ENCODE results near the gene PSORS1C2. TPM values are rescaled to one million over a fixed set of nuclear protein-coding genes. Genes with fewer than 3 reads are reported as not detected.
A peak's percentile ranks its signal among the peaks of the same experiment; 100 is the strongest.

The PSORS1C2 gene
- total RNA-seq, 1 donor: not detected

DNA sequence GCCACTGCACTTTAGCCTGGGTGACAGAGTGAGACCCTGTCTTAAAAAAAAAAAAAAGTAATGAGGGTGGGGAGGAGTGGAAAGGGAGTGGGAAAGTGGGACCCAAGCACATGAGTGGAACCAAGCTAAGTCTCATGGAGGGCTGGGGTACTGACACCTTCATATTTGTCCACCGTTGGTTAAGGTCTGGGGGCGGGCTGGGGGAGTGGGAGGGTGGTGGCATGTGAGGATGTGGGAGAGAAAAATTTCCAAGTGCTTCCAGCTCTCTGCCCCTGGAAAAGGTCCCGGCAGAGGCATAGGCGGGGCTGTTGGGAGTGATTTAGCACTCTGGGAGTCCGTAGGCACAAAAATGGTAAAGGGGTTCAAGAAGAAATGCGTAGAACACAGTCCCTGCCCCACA lies 6.1 kb downstream of the PSORS1C2 start:
- peak; percentile 15 for DNase-seq (ENCODE audit: insufficient read length, low spot score, missing footprints)
- no peak overlapping the region for H2AFZ ChIP-seq (ENCODE audit: low read length)
- no peak overlapping the region for H3K4me2 ChIP-seq (ENCODE audit: insufficient read depth, low read length)
- H4K20me1 ChIP-seq (ENCODE audit: insufficient read depth, low read length): no peaks in the 10 kb centered on the region
- peaks cover 18% of the 10 kb centered on the region for H3K27me3 ChIP-seq (ENCODE audit: insufficient read depth, low read length)
- no peak overlapping the region for H3K27ac ChIP-seq (ENCODE audit: low read depth, low read length)
- no peaks in the 10 kb centered on the region for H3K79me2 ChIP-seq (ENCODE audit: insufficient read depth, low read length)
- H3K36me3 ChIP-seq (ENCODE audit: insufficient read depth, low read length): no peaks in the 10 kb centered on the region
- H3K9me3 ChIP-seq (ENCODE audit: low read depth, low read length): no peaks in the 10 kb centered on the region
- TF ChIP-seq, protein P1, sequence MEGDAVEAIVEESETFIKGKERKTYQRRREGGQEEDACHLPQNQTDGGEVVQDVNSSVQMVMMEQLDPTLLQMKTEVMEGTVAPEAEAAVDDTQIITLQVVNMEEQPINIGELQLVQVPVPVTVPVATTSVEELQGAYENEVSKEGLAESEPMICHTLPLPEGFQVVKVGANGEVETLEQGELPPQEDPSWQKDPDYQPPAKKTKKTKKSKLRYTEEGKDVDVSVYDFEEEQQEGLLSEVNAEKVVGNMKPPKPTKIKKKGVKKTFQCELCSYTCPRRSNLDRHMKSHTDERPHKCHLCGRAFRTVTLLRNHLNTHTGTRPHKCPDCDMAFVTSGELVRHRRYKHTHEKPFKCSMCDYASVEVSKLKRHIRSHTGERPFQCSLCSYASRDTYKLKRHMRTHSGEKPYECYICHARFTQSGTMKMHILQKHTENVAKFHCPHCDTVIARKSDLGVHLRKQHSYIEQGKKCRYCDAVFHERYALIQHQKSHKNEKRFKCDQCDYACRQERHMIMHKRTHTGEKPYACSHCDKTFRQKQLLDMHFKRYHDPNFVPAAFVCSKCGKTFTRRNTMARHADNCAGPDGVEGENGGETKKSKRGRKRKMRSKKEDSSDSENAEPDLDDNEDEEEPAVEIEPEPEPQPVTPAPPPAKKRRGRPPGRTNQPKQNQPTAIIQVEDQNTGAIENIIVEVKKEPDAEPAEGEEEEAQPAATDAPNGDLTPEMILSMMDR (IDR thresholded peaks at IDR 0.05; ENCODE audit: extremely low read depth, low read depth, low read length): no peak
- H3K4me3 ChIP-seq (ENCODE audit: insufficient read depth, low read length): no peak overlapping the region
- peaks cover 3% of the 10 kb centered on the region for H3K4me1 ChIP-seq (ENCODE audit: insufficient read depth, low read length)

DNA sequence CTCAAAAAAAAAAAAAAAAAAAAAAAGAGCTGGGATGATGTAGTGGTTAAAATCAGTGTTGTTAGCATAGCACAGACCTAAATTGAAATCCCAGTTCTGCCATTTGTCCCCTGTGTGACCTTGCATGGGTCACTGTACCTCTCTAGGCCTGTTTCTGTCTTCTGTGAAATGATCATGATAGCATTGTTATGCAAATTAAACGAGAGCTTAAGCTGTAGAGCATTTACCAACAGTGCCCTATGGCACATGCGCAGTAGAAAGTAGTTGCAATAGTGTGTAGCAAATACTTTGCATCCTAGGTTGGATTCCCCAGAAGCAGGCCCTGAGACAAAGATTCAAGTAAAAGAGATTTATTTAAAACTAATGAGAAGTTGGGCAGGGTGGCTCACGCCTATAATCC lies 7.3 kb downstream of the PSORS1C2 start:
- Histone ChIP-seq H3K4me3 (ENCODE audit: insufficient read depth, low read length) (no peak overlapping the region), H3K9me3 (ENCODE audit: low read depth, low read length) (no peaks in the 10 kb centered on the region), H3K36me3 (ENCODE audit: insufficient read depth, low read length) (no peaks in the 10 kb centered on the region), H3K4me2 (ENCODE audit: insufficient read depth, low read length) (no peak overlapping the region), H3K27me3 (ENCODE audit: insufficient read depth, low read length) (peaks cover 23% of the 10 kb centered on the region), H2AFZ (ENCODE audit: low read length) (no peak overlapping the region), H3K4me1 (ENCODE audit: insufficient read depth, low read length) (peaks cover under 1% of the 10 kb centered on the region), H3K27ac (ENCODE audit: low read depth, low read length) (no peak overlapping the region), H3K79me2 (ENCODE audit: insufficient read depth, low read length) (no peaks in the 10 kb centered on the region), H4K20me1 (ENCODE audit: insufficient read depth, low read length) (no peaks in the 10 kb centered on the region)
- TF ChIP-seq, protein P1 (IDR thresholded peaks at IDR 0.05; ENCODE audit: extremely low read depth, low read depth, low read length): no peak
- peak; percentile 17 for DNase-seq (ENCODE audit: insufficient read length, low spot score, missing footprints)

DNA sequence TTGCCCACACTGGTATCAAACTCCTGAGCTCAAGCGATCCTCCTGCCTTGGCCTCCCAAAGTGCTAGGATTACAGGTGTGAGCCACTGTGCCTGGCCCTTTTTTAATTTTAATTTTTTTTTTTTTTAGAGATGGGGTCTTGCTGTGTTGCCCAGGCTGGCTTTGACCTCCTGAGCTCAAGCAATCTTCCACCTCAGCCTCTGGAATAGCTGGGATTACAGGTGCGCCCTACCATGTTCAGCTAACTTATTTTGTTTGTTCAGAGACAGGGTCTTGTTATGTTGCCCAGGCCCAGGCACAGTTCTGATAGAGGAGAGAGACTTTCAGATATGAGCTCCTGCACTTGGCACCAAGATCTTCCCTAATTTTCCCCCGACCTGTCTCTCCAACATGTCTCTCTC lies 8.1 kb downstream of the PSORS1C2 start:
- H3K4me1 ChIP-seq (ENCODE audit: insufficient read depth, low read length): peaks cover 8% of the 10 kb centered on the region
- TF ChIP-seq, protein P1 (IDR thresholded peaks at IDR 0.05; ENCODE audit: extremely low read depth, low read depth, low read length): no peak
- H2AFZ ChIP-seq (ENCODE audit: low read length): no peak overlapping the region
- H3K27ac ChIP-seq (ENCODE audit: low read depth, low read length): no peak overlapping the region
- no peaks in the 10 kb centered on the region for H3K36me3 ChIP-seq (ENCODE audit: insufficient read depth, low read length)
- H3K4me2 ChIP-seq (ENCODE audit: insufficient read depth, low read length): no peak overlapping the region
- H3K27me3 ChIP-seq (ENCODE audit: insufficient read depth, low read length): peaks cover 23% of the 10 kb centered on the region
- no peaks in the 10 kb centered on the region for H3K79me2 ChIP-seq (ENCODE audit: insufficient read depth, low read length)
- no peak overlapping the region for H3K4me3 ChIP-seq (ENCODE audit: insufficient read depth, low read length)
- H4K20me1 ChIP-seq (ENCODE audit: insufficient read depth, low read length): no peaks in the 10 kb centered on the region
- no peak for DNase-seq (ENCODE audit: insufficient read length, low spot score, missing footprints)
- no peaks in the 10 kb centered on the region for H3K9me3 ChIP-seq (ENCODE audit: low read depth, low read length)

DNA sequence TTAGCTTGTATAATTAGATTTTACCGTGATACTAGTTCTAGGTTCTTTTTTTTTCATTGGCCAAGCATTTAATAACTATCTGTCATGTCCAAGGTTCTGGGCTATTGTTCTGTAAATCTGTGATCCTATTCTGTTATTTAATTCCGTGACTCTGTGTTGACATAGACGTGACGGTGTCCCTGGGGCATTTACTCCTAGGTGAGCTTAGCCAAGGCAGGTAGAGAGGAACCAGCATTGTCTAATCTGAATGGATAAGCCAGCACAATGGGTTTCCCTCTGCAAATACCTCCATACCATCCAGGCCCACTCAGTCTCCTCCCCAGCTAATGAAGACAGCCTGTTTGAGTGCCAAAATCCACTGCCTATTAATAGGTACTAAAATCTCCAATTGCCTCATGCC lies 9.7 kb downstream of the PSORS1C2 start:
- no peak overlapping the region for H3K27ac ChIP-seq (ENCODE audit: low read depth, low read length)
- H3K27me3 ChIP-seq (ENCODE audit: insufficient read depth, low read length): peaks cover 23% of the 10 kb centered on the region
- TF ChIP-seq, protein P1 (IDR thresholded peaks at IDR 0.05; ENCODE audit: extremely low read depth, low read depth, low read length): no peak
- no peak overlapping the region for H3K4me3 ChIP-seq (ENCODE audit: insufficient read depth, low read length)
- no peaks in the 10 kb centered on the region for H3K9me3 ChIP-seq (ENCODE audit: low read depth, low read length)
- H3K4me1 ChIP-seq (ENCODE audit: insufficient read depth, low read length): peaks cover 17% of the 10 kb centered on the region
- H3K79me2 ChIP-seq (ENCODE audit: insufficient read depth, low read length): no peaks in the 10 kb centered on the region
- no peaks in the 10 kb centered on the region for H3K36me3 ChIP-seq (ENCODE audit: insufficient read depth, low read length)
- no peaks in the 10 kb centered on the region for H4K20me1 ChIP-seq (ENCODE audit: insufficient read depth, low read length)
- no peak overlapping the region for H2AFZ ChIP-seq (ENCODE audit: low read length)
- no peak for DNase-seq (ENCODE audit: insufficient read length, low spot score, missing footprints)
- no peak overlapping the region for H3K4me2 ChIP-seq (ENCODE audit: insufficient read depth, low read length)
